ENCODE measurements around the gene PPP4R1.

Gene PPP4R1

DNA sequence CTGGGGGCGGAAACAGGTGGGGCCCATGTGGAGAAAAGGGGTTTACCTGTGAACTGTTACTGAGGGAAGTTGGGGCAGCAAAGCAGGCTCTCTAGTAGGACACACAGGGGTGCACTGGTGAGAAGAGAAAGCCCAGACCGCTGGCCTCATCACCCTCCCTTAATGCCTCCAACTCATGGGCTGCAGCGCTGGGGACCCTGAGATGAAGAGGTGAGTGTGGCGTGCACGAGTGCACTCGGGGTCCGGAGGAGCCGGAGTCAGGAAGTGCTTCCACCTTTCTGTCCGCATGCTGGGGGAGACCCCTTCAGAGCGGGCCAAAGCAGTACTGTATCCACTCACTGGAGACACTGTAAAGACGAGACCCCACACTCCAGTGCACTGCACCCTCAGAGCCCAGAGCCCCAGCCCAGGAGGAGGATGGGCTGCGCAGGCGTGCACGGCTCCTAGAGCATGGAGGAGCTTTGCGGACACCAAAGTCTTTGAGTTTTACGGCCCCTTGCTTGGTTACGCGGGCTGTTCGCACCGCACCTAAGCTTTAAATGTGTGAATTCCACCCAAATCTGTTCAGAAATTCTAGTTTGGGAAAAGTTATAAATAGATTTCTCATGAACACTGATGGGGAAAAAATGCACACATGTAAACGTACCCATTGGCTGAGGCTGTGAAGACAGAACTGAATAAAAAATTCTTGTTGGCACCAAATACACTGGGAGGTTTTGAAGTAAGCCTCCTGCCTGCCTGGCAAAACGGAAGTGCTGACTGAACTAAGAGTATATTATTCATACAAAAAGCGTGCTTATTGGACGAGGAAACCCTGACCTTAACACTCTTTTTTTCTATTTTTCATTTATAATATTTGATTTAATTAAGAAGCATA lies 45.4 kb upstream of the PPP4R1 start:
- H3K4me3 ChIP-seq (ENCODE audit: low read length, poor library complexity, severe bottlenecking) = no peak overlapping the region
- H3K9me3 ChIP-seq (ENCODE audit: insufficient read depth, low read depth, low read length) = no peaks in the 10 kb centered on the region
- no peak for TF ChIP-seq EZH2phosphoT487 (IDR thresholded peaks at IDR 0.05; ENCODE audit: borderline replicate concordance)
- TF ChIP-seq, protein P1, sequence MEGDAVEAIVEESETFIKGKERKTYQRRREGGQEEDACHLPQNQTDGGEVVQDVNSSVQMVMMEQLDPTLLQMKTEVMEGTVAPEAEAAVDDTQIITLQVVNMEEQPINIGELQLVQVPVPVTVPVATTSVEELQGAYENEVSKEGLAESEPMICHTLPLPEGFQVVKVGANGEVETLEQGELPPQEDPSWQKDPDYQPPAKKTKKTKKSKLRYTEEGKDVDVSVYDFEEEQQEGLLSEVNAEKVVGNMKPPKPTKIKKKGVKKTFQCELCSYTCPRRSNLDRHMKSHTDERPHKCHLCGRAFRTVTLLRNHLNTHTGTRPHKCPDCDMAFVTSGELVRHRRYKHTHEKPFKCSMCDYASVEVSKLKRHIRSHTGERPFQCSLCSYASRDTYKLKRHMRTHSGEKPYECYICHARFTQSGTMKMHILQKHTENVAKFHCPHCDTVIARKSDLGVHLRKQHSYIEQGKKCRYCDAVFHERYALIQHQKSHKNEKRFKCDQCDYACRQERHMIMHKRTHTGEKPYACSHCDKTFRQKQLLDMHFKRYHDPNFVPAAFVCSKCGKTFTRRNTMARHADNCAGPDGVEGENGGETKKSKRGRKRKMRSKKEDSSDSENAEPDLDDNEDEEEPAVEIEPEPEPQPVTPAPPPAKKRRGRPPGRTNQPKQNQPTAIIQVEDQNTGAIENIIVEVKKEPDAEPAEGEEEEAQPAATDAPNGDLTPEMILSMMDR (conservative IDR thresholded peaks at IDR 0.05; ENCODE audit: low read length) = no peak
- no peaks in the 10 kb centered on the region for H3K9me2 ChIP-seq (replicated peaks; ENCODE audit: low read depth, low read length)
- no peaks in the 10 kb centered on the region for H3K36me3 ChIP-seq (ENCODE audit: insufficient read depth, low read length)
- no peaks in the 10 kb centered on the region for H3K4me1 ChIP-seq (ENCODE audit: insufficient read depth, low read length, poor library complexity, severe bottlenecking)
- H3K4me2 ChIP-seq (ENCODE audit: low read depth, low read length, poor library complexity, severe bottlenecking) = no peak overlapping the region
- H2AFZ ChIP-seq (ENCODE audit: low read length) = no peak overlapping the region
- H3K79me2 ChIP-seq (ENCODE audit: insufficient read depth, low read length) = no peaks in the 10 kb centered on the region
- H4K20me1 ChIP-seq (ENCODE audit: insufficient read depth, low read length, poor library complexity, severe bottlenecking) = no peaks in the 10 kb centered on the region
- no peak overlapping the region for H3K9ac ChIP-seq (ENCODE audit: low read depth, low read length, poor library complexity, severe bottlenecking)
- H3F3A ChIP-seq (ENCODE audit: low read depth) = no peaks in the 10 kb centered on the region
- H3K27me3 ChIP-seq (ENCODE audit: insufficient read depth, low read length, poor library complexity, severe bottlenecking) = no peaks in the 10 kb centered on the region

DNA sequence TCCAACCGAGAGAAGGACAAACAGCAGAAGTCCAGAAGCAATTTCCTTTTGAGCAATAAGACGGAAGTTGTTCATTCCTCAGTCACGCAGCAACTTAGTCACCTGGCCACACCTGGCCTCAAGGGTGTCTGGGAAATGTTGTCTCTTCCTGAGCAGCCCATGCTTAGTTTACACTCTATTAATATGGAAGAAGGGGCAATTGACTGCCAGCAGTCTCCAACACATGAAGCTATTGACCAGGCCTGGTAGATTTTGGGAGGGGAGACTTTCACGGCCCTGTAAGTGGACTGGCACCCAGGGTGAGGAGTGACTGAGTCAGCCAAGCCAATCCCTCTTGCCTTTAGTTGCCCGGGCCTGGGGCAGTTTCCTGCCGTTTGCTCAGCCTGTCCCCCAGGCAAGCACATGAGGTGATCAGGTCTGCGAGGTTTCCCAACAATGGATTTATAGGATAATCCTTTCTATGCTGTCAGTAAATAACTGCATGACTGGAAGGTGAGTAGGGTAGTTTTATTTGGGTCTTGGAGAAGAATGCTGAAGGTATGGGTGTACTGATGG lies 43.8 kb upstream of the PPP4R1 start:
- H3K4me3 ChIP-seq (ENCODE audit: low read length, poor library complexity, severe bottlenecking) = no peak overlapping the region
- H3K36me3 ChIP-seq (ENCODE audit: insufficient read depth, low read length) = no peaks in the 10 kb centered on the region
- no peak overlapping the region for H3K9ac ChIP-seq (ENCODE audit: low read depth, low read length, poor library complexity, severe bottlenecking)
- H3K9me3 ChIP-seq (ENCODE audit: insufficient read depth, low read depth, low read length) = no peaks in the 10 kb centered on the region
- H3F3A ChIP-seq (ENCODE audit: low read depth) = no peaks in the 10 kb centered on the region
- H4K20me1 ChIP-seq (ENCODE audit: insufficient read depth, low read length, poor library complexity, severe bottlenecking) = no peaks in the 10 kb centered on the region
- no peak overlapping the region for H2AFZ ChIP-seq (ENCODE audit: low read length)
- no peak overlapping the region for H3K4me2 ChIP-seq (ENCODE audit: low read depth, low read length, poor library complexity, severe bottlenecking)
- H3K4me1 ChIP-seq (ENCODE audit: insufficient read depth, low read length, poor library complexity, severe bottlenecking) = no peaks in the 10 kb centered on the region
- H3K27me3 ChIP-seq (ENCODE audit: insufficient read depth, low read length, poor library complexity, severe bottlenecking) = no peaks in the 10 kb centered on the region
- H3K79me2 ChIP-seq (ENCODE audit: insufficient read depth, low read length) = no peaks in the 10 kb centered on the region
- H3K9me2 ChIP-seq (replicated peaks; ENCODE audit: low read depth, low read length) = no peaks in the 10 kb centered on the region
- TF ChIP-seq, protein P1 (conservative IDR thresholded peaks at IDR 0.05; ENCODE audit: low read length) = no peak
- no peak for TF ChIP-seq EZH2phosphoT487 (IDR thresholded peaks at IDR 0.05; ENCODE audit: borderline replicate concordance)

DNA sequence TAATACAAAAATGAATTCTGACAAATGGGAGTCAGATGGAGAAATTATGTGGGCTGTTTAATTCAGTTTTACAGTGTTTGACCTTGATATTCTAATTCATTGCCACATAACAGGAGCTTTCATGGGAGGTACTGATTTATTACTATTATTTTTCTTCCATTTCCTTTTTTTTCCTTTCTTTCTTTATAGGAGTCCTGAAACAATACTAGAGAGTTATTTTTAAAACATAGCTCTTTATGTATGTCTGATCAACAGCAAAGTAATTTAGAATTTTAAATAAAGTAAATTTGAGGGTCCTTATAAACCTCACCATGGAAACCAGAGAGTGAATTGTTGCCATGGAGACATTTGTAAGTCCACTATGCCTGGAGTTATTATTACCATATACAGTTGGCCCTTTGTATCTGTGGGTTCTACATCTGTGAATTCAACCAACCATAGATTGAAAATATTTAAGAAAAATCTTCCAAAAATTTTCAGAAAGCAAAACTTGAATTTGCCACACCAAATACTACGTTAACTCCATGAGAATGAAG lies 40.9 kb upstream of the PPP4R1 start:
- H3K79me2 ChIP-seq (ENCODE audit: insufficient read depth, low read length) = no peaks in the 10 kb centered on the region
- H3K36me3 ChIP-seq (ENCODE audit: insufficient read depth, low read length) = no peaks in the 10 kb centered on the region
- H4K20me1 ChIP-seq (ENCODE audit: insufficient read depth, low read length, poor library complexity, severe bottlenecking) = no peaks in the 10 kb centered on the region
- H3K9me2 ChIP-seq (replicated peaks; ENCODE audit: low read depth, low read length) = no peaks in the 10 kb centered on the region
- H3K4me3 ChIP-seq (ENCODE audit: low read length, poor library complexity, severe bottlenecking) = no peak overlapping the region
- H3K4me1 ChIP-seq (ENCODE audit: insufficient read depth, low read length, poor library complexity, severe bottlenecking) = no peaks in the 10 kb centered on the region
- H3K9me3 ChIP-seq (ENCODE audit: insufficient read depth, low read depth, low read length) = no peaks in the 10 kb centered on the region
- no peaks in the 10 kb centered on the region for H3F3A ChIP-seq (ENCODE audit: low read depth)
- H3K4me2 ChIP-seq (ENCODE audit: low read depth, low read length, poor library complexity, severe bottlenecking) = no peak overlapping the region
- no peak for TF ChIP-seq EZH2phosphoT487 (IDR thresholded peaks at IDR 0.05; ENCODE audit: borderline replicate concordance)
- TF ChIP-seq, protein P1 (conservative IDR thresholded peaks at IDR 0.05; ENCODE audit: low read length) = no peak
- no peak overlapping the region for H2AFZ ChIP-seq (ENCODE audit: low read length)
- H3K27me3 ChIP-seq (ENCODE audit: insufficient read depth, low read length, poor library complexity, severe bottlenecking) = no peaks in the 10 kb centered on the region
- H3K9ac ChIP-seq (ENCODE audit: low read depth, low read length, poor library complexity, severe bottlenecking) = no peak overlapping the region

All from Loucy (cell line).